PC-3 (cell line): ENCODE results near the gene ZNF646.

Experiments used
- EZH2 ChIP-seq: fragments of 300-600 bp; sonication (generic); IDR thresholded peaks from one replicate; pipeline ENCODE4 v1.6.1; 2017; ENCODE audit warnings: antibody characterized with exemption, mild to moderate bottlenecking, low read length; ENCODE audit not compliant: unreplicated experiment
- TF ChIP-seq, protein P1 (sequence below): fragments of 300-600 bp; sonication (generic); conservative IDR thresholded peaks from 2 replicates; pipeline ENCODE4 v1.5.1; 2017; ENCODE audit warnings: antibody characterized with exemption, low read depth, mild to moderate bottlenecking, low read length

DNA sequence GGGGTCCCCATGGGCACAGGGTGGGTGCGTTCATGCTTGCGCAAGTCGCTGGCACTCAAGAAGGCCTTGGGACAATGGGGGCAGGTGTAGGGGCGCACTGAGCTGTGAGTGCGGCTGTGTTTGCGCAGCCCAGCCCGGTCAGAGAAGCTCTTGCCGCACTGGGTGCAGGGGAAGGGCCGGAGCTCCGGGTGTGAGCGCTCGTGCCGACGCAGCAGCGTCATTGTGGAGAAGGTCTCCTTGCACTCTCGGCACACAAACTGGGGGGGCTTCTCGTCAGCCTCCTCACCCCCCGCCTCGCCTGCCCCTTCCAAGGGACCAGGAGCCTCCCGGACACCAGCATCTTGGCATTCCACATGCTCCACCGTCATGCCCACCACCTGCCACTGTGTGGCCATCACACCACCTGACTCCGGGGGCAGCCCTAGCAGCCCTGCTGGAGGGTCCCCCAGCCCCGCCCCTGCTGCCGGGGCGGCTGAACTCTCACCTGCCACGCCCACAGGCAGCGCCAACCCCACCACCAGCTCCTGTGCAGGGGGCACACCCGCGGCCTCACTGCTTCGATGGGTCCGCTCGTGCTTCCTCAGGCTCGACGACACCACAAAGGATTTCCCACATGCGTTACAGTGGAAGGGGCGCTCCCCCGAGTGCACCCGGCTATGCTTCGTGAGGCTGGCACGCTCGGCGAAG is 13.0 kb upstream of the ZNF646 start:
- TF ChIP-seq, protein P1, sequence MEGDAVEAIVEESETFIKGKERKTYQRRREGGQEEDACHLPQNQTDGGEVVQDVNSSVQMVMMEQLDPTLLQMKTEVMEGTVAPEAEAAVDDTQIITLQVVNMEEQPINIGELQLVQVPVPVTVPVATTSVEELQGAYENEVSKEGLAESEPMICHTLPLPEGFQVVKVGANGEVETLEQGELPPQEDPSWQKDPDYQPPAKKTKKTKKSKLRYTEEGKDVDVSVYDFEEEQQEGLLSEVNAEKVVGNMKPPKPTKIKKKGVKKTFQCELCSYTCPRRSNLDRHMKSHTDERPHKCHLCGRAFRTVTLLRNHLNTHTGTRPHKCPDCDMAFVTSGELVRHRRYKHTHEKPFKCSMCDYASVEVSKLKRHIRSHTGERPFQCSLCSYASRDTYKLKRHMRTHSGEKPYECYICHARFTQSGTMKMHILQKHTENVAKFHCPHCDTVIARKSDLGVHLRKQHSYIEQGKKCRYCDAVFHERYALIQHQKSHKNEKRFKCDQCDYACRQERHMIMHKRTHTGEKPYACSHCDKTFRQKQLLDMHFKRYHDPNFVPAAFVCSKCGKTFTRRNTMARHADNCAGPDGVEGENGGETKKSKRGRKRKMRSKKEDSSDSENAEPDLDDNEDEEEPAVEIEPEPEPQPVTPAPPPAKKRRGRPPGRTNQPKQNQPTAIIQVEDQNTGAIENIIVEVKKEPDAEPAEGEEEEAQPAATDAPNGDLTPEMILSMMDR = no peak
- TF ChIP-seq EZH2 = no peak
